Measurements from ENCODE around the gene KCND2.

DNA sequence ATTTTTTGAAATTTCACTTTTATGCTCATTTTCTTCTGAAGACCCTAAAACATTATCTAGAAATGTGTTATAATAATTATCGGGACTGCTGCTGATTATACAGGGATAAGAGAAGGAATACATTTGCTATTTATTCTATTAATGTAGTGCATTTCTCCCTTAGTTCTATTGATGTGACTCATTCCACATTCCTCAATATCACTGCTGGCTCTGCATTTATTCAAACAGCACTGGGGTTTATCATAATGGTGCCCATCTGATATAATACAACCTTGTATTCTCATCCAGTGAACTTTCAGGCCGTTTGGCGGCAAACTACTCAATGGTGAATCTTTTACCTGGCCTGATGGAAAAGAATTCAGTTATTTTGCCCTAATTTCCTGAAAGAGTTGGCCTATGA is 7.8 kb downstream of the KCND2 start:
- TF ChIP-seq, protein P1, sequence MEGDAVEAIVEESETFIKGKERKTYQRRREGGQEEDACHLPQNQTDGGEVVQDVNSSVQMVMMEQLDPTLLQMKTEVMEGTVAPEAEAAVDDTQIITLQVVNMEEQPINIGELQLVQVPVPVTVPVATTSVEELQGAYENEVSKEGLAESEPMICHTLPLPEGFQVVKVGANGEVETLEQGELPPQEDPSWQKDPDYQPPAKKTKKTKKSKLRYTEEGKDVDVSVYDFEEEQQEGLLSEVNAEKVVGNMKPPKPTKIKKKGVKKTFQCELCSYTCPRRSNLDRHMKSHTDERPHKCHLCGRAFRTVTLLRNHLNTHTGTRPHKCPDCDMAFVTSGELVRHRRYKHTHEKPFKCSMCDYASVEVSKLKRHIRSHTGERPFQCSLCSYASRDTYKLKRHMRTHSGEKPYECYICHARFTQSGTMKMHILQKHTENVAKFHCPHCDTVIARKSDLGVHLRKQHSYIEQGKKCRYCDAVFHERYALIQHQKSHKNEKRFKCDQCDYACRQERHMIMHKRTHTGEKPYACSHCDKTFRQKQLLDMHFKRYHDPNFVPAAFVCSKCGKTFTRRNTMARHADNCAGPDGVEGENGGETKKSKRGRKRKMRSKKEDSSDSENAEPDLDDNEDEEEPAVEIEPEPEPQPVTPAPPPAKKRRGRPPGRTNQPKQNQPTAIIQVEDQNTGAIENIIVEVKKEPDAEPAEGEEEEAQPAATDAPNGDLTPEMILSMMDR (IDR thresholded peaks at IDR 0.05; ENCODE audit: low read depth, low read length) = no peak
- no peak for TF ChIP-seq MYC (IDR thresholded peaks at IDR 0.05; ENCODE audit: low read depth, low read length)

Measured in NB4 (cell line).